Left lung (tissue), 14 donors: ENCODE data around the gene RAP2C. TPM values are rescaled to one million over a fixed set of nuclear protein-coding genes. Genes with fewer than 3 reads are reported as not detected.

ENCODE experiments used
- ATAC-seq: fragments of 200-7000 bp; cut with Tn5 transposase; one replicate; pipeline ENCODE4 v1.9.1; 2020; ENCODE audit warnings: moderate library complexity
- DNase-seq, 4 donors: peaks; one replicate each; pipeline ENCODE4 v3.0.0-alpha.2; 2013 to 2020
- H3K27ac ChIP-seq, 2 donors: fragments of 200-600 bp; sonication (generic) in 1 of 2; one replicate each; pipeline versions ENCODE4 v1.5.0 to v1.8.0; 2020 to 2021
- H3K27me3 ChIP-seq, 2 donors: fragments of 200-600 bp; sonication (generic) in 1 of 2; one replicate each; pipeline versions ENCODE4 v1.5.0 to v1.8.0; 2020 to 2021
- H3K36me3 ChIP-seq, 2 donors: fragments of 200-600 bp; sonication (generic) in 1 of 2; one replicate each; pipeline versions ENCODE4 v1.5.0 to v1.8.0; 2020 to 2021
- H3K4me1 ChIP-seq, 2 donors: fragments of 200-600 bp; one replicate each; pipeline ENCODE4 v1.8.0; 2021
- H3K4me3 ChIP-seq, 2 donors: fragments of 200-600 bp; sonication (generic) in 1 of 2; one replicate each; pipeline versions ENCODE4 v1.5.0 to v1.8.0; 2020 to 2021; ENCODE audit warnings: mild to moderate bottlenecking in 1 of 2
- H3K9me3 ChIP-seq, 2 donors: fragments of 200-600 bp; sonication (generic) in 1 of 2; one replicate each; pipeline versions ENCODE4 v1.5.0 to v1.8.0; 2020 to 2021
- intact Hi-C, 2 donors: fragments of 100-400 bp; cut with DNase I; formaldehyde crosslinking; loops; one replicate each; pipeline versions ENCODE4 v1.11.2 to v1.14.2; 2022
- long read RNA-seq, 12 donors: library from polyadenylated mRNA in 2 of 12; unstranded in 2 of 12; transcript quantifications; one replicate each; pipeline ENCODE4 v2.0.0 and lab custom pipeline, GENCODE V29; 2019 to 2026
- polyA plus RNA-seq, 6 donors: library from polyadenylated mRNA; unstranded; fragments of 120-200 nt; gene quantifications; one replicate each; pipeline ENCODE4 v1.2.1, GENCODE V29; 2013; ENCODE audit not compliant: insufficient read length in 6 of 6
- total RNA-seq, 2 donors: library from RNA; stranded (reverse); fragmentation: NEBNext Ultra II Directional; extraction: Animal tissue kit (Norgen Biotek cat#: 25700); gene quantifications; one replicate each; pipeline ENCODE4 v1.2.1, GENCODE V29; 2021
- TF ChIP-seq, protein P1 (sequence below), 2 donors: fragments of 200-600 bp; sonication (generic) in 1 of 2; IDR thresholded peaks; one replicate each; pipeline versions ENCODE4 v1.5.0 to v1.8.0; 2021; ENCODE audit warnings: antibody characterized with exemption in 2 of 2
- donor health status: DM: no; HTN: yes; CAD: no.
- donor health status: DM: no; HTN: no; CAD: no.

RAP2C gene
- 10 to 100 TPM; 18.5 to 33.1 TPM for total RNA-seq
- polyA plus RNA-seq: 10 to 100 TPM; 27.6 to 33.6 (median 30.7) TPM
- long read RNA-seq, donor 1, partial matches to known transcripts: 5 of 8 reads
- long read RNA-seq, donor 1, other reads (novel, unspliced or antisense): 0 of 8 reads
- long read RNA-seq, donor 2, partial matches to known transcripts: 0 of 4 reads
- long read RNA-seq, donor 2, other reads (novel, unspliced or antisense): 0 of 4 reads
- long read RNA-seq, donor 3, partial matches to known transcripts: 0 of 1 reads
- long read RNA-seq, donor 3, other reads (novel, unspliced or antisense): 0 of 1 reads
- long read RNA-seq, donor 4, partial matches to known transcripts: 3 of 3 reads
- long read RNA-seq, donor 4, other reads (novel, unspliced or antisense): 0 of 3 reads
- long read RNA-seq, donor 5, partial matches to known transcripts: 0 of 4 reads
- long read RNA-seq, donor 5, other reads (novel, unspliced or antisense): 0 of 4 reads
- long read RNA-seq, donor 6, partial matches to known transcripts: 0 of 4 reads
- long read RNA-seq, donor 6, other reads (novel, unspliced or antisense): 0 of 4 reads
- long read RNA-seq, donor 7: 0 reads
- long read RNA-seq, donor 8, partial matches to known transcripts: 5 of 7 reads
- long read RNA-seq, donor 8, other reads (novel, unspliced or antisense): 0 of 7 reads
- long read RNA-seq, donor 9: 0 reads
- long read RNA-seq, donor 10, partial matches to known transcripts: 1 of 2 reads
- long read RNA-seq, donor 10, other reads (novel, unspliced or antisense): 1 of 2 reads
- long read RNA-seq, donor 11, transcript RAP2C-201 (4 exons, 3,896 nt): major isoform, 5 of 5 reads
- long read RNA-seq, donor 11, partial matches to known transcripts: 0 of 5 reads
- long read RNA-seq, donor 11, other reads (novel, unspliced or antisense): 0 of 5 reads
- long read RNA-seq, donor 12, transcript RAP2C-201 (4 exons, 3,896 nt): major isoform, 5 of 5 reads
- long read RNA-seq, donor 12, partial matches to known transcripts: 0 of 5 reads
- long read RNA-seq, donor 12, other reads (novel, unspliced or antisense): 0 of 5 reads

DNA sequence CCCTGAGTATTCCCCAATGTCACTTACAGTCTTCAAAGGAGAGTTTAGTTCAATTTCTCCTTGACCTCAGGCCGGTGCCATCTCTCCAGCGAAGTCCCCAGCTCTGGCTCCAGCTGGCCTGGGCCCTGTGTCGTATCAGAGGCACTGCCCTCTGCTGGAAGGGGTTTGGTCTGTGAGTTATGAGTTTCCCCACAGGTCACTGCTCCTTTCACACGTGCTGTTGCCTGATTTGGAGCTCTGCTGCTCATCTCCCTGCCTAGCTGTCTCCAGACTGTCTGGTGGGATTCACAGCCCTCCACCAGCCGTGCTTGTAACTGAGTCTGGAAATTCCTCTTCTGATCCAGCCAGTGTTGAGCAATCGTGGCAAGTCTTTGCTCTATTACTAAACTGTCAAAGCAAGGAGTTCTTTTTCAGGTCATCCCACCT, at the start of gene RAP2C:
Gene RAP2C (minus strand): TSS at position 105 of the 426 bp plus-strand sequence. CDS start 2,179 bp downstream, outside the sequence.
- Histone ChIP-seq H3K9me3 (no peaks in the 10 kb centered on the region), H3K4me1 (peaks cover 0 to 13% of the 10 kb centered on the region in 2 donors), H3K36me3 (no peaks in the 10 kb centered on the region), H3K4me3 (peak within 1 kb of the TSS; percentile 43 to 65), H3K27me3 (peaks cover 0 to 4% of the 10 kb centered on the region in 2 donors), H3K27ac (peak within 1 kb of the TSS; percentile 95 to 99)
- TF ChIP-seq, protein P1, sequence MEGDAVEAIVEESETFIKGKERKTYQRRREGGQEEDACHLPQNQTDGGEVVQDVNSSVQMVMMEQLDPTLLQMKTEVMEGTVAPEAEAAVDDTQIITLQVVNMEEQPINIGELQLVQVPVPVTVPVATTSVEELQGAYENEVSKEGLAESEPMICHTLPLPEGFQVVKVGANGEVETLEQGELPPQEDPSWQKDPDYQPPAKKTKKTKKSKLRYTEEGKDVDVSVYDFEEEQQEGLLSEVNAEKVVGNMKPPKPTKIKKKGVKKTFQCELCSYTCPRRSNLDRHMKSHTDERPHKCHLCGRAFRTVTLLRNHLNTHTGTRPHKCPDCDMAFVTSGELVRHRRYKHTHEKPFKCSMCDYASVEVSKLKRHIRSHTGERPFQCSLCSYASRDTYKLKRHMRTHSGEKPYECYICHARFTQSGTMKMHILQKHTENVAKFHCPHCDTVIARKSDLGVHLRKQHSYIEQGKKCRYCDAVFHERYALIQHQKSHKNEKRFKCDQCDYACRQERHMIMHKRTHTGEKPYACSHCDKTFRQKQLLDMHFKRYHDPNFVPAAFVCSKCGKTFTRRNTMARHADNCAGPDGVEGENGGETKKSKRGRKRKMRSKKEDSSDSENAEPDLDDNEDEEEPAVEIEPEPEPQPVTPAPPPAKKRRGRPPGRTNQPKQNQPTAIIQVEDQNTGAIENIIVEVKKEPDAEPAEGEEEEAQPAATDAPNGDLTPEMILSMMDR (IDR thresholded peaks at IDR 0.05): peak; percentile 23 to 41
- DNase-seq (peak; percentile 27 to 86 (median 71)), ATAC-seq (peak; percentile 81)
- intact Hi-C loops: no loop called here

DNA sequence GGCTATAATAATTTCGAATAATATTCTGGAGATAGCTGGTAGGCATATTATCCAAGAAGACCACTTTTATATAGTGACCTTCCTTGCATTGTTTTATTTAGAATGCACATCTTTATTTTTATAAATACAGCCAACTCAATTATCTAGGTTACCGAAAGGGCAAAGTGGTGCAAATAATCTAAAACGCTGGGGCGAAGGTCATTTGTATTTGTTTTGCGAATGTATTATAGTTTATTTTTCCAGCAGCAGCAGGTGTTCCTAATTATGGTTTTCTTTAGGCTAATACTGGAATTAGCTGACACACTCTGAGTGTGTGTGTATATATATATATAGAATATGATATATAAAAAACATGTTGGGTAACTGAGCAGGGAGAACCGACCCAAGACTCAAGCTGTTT, 48.1 kb upstream of the RAP2C start:
- TF ChIP-seq, protein P1 (IDR thresholded peaks at IDR 0.05): no peak
- no peaks in the 10 kb centered on the region for H3K36me3 ChIP-seq
- ATAC-seq (no peak), DNase-seq (no peak)
- no peak overlapping the region for H3K27ac ChIP-seq
- no peaks in the 10 kb centered on the region for H3K9me3 ChIP-seq
- intact Hi-C loops: no loop called here
- no peaks in the 10 kb centered on the region for H3K27me3 ChIP-seq
- H3K4me3 ChIP-seq: no peak overlapping the region
- H3K4me1 ChIP-seq: no peaks in the 10 kb centered on the region

DNA sequence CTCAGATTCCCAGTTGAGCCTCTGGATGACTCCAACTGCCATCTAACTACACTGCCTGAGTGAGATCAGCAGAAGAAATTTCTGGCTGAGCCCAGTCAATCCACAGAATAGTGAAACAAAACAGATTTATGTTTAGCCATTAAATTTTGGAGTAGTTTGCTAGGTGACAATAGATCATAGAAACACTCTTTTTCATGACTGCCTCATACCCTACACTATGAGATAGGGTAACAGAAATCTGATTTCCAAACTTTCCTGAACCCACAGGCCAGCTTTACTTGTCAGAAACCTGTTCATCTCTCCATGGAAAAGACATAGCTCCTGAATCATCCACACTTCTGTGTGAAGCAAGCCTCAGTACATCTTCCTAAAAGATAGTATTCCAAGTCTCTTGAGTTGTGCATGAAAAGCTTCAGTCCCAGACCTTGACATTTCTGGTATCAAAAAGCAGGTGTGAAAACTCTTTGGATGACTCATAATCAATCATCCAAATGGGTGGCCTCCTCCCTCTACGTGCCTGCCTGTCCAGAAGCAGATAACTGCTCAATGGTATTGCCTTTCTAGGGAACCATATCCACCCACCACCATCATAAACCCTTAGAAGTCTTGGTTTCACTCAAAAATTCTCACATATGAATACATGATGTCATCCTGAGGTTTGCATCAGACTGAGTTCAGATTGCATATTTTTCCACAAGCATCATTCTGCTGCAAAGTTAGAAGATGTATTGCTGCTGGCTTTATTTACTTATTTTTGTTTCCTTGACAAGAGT, 47.5 kb upstream of the RAP2C start:
- ATAC-seq (no peak), DNase-seq (no peak)
- no peaks in the 10 kb centered on the region for H3K36me3 ChIP-seq
- TF ChIP-seq, protein P1 (IDR thresholded peaks at IDR 0.05): no peak
- H3K27ac ChIP-seq: no peak overlapping the region
- no peak overlapping the region for H3K4me3 ChIP-seq
- H3K9me3 ChIP-seq: no peaks in the 10 kb centered on the region
- H3K4me1 ChIP-seq: no peaks in the 10 kb centered on the region
- intact Hi-C loops: no loop called here
- H3K27me3 ChIP-seq: no peaks in the 10 kb centered on the region

DNA sequence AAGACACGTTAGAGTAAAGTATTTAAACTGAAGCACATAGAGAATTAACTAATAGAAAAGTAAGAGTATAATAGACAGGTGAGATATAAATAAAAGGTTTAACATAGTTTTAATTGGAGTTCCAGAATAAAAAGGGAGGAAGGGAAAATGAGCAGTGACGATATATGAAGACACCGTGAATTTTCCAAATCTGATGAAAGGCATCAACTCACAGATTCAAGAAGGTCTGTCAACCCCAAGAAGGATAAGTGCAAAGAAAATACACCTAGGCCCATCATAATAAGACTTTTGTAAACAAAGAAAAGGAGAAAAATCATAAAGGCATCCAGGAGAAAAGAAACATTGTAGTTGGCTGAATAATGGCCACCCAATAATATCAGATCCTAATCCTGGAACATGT, 43.9 kb upstream of the RAP2C start:
- DNase-seq (no peak), ATAC-seq (no peak)
- Histone ChIP-seq H3K4me1 (no peaks in the 10 kb centered on the region), H3K27me3 (no peaks in the 10 kb centered on the region), H3K4me3 (no peak overlapping the region), H3K9me3 (no peaks in the 10 kb centered on the region), H3K27ac (no peak overlapping the region), H3K36me3 (no peaks in the 10 kb centered on the region)
- intact Hi-C loops: no loop called here
- TF ChIP-seq, protein P1 (IDR thresholded peaks at IDR 0.05): no peak
